Ecto neural progenitor cell (in vitro differentiated cells): Measurements from ENCODE around the gene HNRNPK.

Experiments
- DNase-seq: peaks from one replicate; pipeline ENCODE4 v3.0.0-alpha.2; 2018; ENCODE audit warnings: low spot score

HNRNPK gene

DNA sequence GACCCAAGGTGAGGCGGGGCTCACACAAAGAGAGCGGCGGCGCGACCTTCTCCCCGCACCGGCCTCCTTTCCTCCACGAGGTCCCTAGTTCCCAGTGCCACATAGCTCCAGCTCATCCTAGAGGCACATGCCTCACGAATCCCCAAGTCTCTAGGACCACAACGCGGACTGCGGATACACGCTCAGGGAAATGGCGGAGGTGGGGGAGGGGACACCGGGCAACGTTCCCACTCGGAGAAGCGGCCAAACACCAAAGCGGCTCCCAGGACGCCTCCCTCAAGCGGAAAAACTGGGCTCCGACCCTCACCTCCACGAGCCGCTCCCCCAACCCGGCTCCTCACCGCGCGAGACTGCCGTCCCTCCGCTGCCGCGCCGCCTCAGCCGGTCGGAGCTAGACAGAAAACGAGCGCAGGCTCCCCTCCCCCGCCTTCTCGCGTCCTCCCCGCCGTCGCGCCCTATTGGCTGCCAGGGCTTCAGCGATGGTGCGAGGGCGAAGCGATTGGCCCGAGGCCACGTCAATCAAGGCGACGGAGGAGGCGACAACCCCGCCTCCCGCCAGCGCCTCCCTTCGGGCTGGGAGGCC is at the start of gene HNRNPK:
Gene HNRNPK (minus strand): TSS at position 404 of the 583 bp plus-strand sequence. CDS start 1,963 bp downstream, outside the sequence.
- peak; percentile 99 for DNase-seq

DNA sequence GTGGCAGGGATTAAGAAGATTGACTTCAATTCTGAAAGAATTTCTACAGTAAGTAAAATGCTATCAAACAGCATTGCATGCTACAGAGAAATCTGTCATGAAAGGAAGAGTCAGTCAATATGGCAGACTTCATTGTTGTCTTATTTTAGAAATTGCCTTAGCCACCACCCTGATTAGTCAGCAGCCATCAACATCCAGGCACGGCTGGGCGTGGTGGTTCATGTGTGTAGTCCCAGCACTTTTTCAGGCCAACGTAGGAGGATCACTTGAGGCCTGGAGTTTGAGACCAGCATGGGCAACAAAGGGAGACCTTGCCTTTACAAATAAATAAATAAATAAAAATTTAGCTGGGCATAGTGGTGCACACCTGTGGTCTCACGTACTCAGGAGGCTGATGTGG is 47.2 kb upstream of the HNRNPK start:
- no peak for DNase-seq

DNA sequence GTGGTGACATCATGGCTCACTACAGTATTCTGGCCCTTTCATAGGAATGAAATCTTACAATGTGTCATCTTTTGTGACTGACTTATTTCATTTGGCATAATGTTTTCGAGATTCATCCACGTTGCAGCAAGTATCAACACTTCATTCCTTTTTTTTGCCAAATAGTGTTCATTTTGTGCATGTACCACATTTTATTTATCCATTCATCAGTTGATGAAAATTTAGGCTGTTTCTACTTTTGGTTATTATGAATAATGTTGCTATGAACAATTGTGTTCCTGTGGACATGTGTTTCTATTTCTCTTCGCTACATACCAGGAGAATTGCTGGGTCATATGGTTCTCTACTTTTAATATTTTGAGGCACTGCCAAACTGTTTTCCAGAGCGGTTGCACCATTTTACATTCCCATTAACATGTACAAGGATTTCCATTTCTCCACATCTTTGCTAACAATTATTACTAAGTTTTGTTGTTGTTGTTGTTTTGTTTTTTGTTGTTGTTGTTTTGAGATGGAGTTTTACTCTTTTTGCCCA is 44.1 kb upstream of the HNRNPK start:
- no peak for DNase-seq

DNA sequence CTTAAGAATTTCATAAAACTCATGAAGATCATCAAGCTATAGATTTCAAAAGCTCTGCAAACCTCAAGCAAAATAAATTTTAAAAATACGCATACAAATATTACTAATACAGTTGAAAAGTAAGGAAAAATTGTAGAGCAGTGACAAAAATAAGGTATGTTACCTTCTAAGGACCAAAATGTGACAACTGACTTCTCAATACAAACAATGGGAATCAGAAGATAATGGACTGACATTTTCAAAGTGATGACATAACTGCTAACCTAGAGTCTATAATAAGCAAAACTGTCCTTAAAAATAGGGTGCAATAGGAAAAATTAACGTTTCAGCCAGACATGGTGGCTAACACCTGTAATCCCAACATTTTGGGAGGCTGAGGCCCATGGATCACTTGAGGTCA is 27.6 kb upstream of the HNRNPK start:
- no peak for DNase-seq

DNA sequence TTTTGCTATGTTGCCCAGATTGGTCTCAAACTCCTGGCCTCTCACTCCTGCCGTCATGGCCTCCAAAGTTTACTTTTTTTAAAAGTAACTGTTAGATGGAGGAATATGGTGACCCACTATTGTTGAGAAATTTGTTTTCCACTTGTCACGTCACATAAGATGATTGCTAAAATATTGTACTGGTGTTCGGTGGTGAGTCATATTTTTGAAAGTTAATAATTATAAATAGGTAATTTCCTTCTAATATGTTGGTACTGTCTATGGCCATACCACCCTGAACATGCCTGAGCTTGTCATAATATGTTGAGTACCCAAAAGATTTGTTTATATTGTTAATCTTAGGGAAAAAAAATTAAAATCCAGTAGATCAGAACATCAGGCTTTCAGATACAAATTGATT is 23.2 kb upstream of the HNRNPK start:
- DNase-seq, result no peak

DNA sequence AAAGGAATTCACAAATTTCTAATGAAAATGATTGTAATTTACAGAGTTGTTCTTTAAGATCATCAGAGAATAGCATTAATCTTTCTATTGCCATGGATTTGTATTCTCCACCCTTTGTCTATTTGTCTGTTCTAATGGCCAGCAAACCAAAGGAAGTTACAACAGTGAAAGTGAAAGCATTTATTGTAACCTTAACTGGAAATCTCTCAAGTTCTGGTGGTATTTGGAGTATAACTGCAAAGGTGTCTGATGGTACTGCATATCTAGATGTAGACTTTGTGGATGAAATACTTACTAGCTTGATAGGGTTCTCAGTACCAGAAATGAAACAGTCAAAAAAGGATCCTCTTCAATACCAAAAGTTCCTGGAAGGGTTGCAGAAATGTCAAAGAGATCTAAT is 22.3 kb upstream of the HNRNPK start:
- no peak for DNase-seq

DNA sequence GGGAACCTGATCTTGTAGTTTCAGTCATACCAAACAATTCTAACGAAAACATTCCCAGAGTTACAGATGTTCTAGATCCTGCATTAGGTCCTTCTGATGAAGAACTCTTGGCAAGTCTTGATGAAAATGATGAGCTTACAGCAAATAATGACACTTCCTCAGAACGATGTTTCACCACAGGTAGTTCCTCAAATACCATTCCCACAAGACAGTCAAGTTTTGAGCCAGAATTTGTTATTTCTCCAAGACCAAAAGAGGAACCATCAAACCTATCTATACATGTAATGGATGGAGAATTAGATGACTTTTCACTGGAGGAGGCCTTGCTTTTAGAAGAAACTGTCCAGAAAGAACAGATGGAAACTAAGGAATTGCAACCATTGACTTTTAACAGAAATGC is 21.6 kb upstream of the HNRNPK start:
- DNase-seq, result no peak

DNA sequence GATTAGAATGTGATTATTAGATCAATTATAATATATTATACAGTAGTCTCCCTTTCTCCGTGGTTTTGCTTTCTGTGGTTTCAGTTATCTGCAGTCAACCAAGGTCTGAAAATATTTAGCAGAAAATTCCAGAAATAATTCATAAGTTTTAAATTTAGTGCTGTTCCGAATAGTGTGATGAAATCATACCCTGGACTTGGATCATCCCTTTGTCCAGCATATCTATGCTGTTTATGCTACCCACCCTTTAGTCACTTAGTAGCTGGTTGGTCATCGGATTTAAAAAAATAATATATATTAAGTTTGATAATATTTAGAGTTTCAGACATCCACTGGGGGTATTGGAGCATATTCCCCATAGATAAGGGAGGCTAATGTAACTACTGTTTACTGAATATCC is 20.2 kb upstream of the HNRNPK start:
- no peak for DNase-seq

DNA sequence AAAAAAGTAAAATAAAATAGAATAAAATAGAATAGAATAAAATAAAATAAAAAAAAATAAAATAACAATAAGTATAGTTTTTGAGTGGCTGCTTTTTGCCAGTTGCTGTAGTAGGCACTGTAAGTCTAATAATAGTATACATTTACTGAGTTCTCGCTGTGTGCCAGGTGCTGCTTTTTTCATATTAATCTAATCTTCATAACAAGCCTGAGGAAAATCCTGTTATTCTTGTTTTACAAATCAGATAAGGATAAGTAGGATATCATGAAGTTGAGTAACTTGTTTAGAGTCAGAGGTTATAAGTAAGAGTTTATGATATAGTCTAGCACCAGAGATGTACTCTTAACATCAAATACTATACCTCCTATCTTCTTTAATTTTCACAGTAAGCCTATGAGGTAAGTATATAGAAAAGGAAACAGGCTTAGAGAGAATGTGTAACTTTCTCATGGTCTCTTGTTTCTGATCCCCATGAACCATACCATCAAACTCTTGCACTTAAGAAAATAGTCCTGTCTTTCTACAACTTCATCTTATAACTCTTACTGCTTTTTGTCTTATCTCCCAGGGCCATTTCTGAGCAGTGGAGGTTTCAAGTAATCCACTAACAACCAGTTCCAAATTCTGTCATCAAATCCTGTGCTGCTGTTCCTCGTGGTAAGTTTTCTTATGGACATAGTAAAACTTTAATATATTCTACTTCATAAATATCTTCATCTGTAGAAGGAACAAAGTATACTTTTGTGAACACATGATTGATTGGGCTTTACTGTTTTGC is 19.3 kb upstream of the HNRNPK start:
- no peak for DNase-seq

DNA sequence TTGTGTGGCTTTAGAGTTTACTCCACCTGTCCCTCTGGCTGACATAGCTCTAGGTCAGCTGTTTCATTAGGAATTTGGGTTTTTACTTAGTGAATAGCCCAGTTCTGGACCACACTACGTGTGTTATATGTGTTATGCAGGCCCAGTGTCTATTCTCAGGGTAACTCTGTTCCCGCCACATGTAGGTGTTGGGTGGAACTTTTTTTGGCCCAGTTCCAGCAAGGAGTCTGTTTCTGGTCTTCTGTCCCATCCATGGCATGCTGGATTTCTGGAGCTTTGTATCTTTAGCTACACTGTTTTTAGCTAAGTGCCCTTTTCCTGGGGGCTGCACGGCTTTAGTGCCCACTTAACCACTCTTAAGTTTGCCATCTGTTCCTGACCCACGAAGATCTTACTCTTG is 16.1 kb upstream of the HNRNPK start:
- DNase-seq, result no peak

DNA sequence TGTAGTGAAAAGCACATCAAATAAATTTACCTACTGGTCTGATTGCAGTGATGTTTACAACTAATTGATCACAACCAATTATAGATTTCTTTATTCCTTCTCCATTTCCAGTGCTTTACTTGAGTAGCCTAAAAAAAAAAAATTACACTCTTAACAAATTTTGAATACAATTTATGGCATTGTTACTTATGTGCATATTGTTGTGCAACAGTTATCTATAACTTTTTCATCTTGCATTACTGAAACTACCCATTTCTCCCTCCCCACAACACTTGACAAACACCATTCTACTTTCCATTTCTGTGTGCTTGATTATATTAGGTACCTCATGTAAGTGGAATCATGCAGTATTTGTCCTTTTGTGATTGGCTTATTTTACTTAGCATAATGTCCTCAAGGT is 12.9 kb upstream of the HNRNPK start:
- no peak for DNase-seq

DNA sequence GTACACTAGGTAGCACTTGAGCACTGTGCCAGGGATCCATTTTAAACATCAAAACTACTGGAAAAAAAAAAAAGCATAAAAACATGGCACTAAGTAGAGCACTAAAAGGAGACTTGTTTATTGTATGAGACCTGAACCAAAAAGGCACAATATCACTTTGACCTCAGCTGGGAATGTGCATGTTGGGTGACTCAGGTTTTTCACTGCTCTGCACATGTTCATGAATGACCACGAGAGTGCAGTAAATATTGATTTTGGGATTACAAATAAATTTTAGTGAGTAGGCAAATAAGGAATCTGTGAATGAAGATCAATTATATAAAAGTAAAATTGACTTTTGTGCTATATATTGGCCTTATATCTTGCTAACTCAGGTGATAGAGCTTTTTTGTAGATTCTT is 12.4 kb upstream of the HNRNPK start:
- no peak for DNase-seq

DNA sequence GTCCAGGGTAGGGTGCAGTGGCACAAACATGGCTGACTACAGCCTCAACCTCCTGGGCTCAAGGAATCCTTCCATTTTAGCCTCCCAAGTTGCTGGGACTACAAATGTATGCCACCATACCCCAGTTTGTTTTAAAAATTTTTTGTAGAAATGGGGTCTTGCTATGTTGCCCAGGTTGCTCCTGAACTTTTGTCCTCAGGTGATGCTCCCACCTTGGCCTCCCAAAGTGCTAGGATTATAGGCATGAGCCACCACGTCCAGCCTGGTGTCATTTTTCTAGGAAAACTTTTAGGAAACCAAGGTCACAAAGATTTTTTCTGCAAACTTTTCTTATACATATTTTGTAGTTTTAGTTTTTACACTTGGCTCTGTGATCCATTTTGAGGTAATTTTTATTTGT is 11.3 kb upstream of the HNRNPK start:
- DNase-seq, result no peak

DNA sequence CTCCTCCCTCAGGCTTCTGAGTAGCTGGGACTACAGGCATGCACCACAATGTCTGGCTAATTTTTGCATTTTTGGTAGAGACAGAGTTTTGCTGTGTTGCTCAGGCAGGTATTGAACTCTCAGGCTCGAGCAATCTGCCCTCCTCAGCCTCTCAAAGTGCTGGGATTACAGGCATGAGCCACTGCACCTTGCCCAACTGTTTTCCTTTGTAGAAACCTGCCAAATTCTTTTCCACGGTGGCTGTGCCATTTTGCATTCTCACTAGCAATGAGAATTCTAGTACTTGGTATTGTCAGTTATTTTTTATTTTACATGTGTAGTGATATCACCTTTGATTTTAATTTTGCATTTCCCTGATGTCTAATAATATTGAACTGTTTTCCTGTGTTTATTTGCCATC is 8.4 kb upstream of the HNRNPK start:
- no peak for DNase-seq

DNA sequence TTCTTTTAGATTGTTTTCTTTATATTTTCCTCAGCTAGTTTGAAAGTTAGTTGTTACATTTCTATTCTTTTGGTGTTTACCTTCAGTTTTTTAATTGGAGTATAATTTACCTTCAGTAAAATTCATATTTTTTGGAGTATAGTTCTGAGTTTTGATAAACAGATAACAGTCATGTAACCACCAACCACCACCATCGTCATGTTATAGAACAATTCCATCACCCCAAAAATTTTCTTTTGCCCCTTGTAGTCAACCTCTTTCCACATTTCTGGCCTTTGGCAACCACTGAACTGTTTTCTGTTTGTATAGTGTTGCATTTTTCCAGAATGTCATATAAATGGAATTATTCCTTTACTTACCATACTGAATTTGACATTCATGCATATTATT is 7.4 kb upstream of the HNRNPK start:
- DNase-seq, result no peak

DNA sequence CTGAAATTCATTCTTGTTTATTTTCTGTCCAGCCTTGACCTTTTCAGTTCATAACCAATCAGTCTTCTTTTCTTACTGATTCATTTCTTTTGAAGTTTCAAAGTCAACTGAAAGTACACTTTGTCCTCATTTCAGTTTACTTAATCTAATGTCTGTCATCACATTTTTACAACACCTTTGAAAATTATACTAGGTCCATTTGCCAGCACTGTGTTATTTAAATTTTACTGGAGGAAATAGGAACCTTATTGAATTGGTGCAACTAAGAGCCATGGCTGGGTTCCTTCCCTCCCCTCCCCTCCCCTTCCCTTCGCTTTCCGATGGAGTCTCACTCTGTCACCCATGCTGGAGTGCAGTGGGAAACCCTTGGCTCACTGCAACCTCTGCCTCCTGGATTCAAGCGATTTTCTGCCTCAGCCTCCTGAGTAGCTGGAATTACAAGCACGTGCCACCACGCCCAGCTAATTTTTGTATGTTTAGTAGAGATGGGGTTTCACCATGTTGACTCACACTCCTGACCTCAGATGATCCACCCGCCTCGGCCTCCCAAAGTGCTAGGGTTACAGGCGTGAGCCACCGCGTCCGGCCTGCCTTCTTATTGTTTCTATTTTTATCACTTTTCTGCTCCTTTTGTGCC is 6.9 kb upstream of the HNRNPK start:
- DNase-seq, result no peak

DNA sequence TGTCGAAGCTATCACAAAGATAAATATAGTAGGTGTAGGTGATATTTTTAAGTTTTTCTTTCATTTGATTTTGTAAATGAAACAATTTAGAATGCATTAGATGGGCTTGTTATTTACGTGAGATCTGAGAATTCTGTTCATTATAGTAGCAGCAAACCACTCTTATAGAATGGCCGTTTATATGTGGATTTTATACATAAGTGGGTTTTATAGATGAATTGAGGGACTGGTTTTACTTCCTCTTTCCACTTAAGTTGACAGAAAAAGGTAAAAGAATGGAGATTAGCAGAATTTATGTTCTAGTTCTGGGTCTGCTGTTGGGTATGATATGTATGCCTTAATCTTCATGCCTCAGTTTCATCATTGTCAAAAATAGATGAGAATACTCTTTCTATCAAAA is 6.2 kb upstream of the HNRNPK start:
- no peak for DNase-seq

DNA sequence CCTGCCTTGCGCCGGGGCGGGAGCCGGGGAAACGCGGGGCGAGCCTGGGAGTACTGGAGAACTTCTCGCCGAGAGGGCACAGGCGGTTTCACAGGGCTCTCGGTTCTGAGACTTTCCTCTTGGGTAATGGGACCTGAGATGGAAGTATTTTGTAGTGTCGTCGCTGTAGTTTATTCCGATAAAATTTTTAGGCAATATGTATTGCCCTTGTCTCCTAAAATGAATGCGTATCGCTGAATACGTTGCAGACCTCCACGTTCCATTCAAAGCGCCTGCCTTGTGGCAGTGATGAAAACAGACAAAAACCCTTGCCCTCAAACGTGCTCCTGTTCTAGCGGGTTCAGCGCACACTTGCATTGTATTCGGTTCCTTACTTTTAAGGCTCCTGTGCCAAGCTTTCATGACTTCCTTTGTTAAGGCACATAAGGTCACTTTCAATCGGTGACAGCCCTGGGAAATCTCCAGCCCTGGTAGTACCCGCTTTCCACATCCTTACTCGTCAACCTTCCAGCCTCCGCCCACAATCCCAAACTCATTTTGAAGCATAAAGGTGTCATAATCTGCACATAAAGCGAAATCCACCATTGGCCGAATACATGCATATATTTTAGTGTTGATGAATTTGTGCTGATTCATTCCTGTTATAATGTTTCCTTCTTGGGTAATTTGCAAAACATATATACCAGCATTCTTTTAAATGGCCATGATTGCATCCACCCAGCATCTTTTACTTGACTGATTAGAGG is 1.3 kb upstream of the HNRNPK start:
- no peak for DNase-seq

DNA sequence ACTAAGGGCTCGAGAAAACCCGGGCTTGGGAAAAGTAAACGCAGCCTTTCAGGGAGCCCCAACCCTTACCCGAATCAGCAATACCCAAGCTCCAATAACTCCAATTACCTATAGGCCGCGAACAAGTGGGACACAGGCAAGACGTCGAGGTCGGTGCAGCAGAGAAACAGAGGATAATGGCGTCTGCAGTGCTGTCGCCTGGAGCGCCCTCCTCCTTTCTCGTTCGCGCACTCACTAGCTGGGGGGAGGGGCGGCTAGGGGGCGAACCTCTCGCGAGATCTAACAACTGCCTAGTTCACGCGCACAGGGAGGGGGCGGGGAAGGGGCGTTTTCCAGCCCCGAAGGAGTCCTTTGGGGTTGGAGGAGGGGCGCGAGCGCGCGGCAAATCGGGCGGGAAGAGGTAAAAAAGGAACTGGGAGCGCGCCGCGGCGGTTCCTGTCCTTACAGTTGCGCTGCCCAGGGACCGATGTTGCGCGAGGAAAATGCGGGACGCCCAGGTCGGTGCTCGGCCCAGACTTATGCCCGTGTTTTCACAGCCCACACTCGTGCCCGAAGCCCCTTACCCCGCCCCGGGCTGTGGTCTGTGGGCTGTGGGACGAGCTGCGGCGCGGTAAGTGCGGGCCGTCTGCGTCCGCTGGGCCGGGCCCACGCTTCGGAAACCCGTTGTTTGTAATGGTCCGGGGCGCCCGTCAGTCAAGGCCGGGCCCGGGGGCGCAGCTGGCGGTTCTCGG is 545 bp upstream of the HNRNPK start, which contains the start of gene RMI1:
Gene RMI1 (plus strand): TSS at position 411 of the 731 bp plus-strand sequence. CDS start 20,182 bp downstream, outside the sequence.
- DNase-seq, result peak; percentile 99

DNA sequence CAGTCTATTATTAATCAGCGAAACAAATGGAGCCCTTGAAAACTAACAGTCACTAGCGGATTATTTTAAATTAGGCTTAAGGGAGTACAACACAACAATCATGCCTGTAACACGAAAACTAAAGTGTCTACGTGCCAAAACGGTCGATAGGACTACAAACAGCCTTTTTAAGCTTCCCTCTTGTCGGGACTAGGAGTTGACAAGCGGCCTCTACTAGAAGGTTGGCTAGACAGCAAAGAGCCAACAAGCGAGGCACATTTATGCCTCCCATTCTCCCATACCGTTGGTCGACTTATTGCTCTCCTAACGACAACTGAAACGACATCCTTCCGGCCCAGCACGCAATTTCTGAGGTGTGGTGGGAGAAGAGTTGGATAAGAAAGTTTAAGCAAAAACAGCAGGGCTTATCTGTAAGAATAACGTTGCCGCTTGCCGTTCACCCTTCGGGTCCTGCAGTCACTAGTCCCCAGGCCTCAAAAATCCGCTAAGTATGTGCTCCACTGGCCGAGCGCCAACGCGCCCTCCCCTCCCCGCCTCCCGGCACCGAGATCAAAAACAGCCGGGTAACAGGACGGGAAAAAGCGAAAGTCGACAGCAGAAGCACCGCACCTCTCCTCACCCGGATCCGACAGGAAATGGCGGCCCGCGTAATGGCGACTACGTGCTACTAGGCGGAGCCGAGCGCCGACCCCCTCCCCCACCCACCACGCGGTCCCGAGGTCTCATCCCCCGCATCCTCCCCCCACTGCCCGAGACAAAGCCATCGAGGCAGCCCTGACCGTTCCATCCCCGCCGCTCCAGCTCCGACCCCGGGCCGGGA is 813 bp downstream of the HNRNPK start:
- peak; percentile 89 for DNase-seq

DNA sequence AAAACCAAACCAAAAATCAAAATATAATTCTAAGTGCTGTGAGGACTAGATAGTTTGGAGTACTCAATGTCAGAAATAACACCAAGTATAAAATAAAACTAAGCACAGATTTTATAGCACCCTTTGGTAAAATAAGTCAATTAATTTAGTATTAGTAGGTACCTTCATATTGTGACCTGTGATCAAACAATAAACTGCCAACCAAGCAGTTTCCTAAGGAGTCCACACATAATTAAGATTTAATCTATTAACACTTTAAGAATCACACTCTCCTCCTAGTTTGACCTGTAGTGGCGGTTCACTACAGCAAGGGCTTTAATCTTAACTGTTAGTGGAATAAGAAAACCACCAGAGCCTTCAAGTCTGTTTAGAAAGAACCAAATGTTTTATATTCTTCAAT is 2.8 kb downstream of the HNRNPK start:
- no peak for DNase-seq
